GM18909 (cell line): ENCODE data around the gene GATD1.

Source experiments
- ATAC-seq: cut with Tn5 transposase; IDR thresholded peaks from one replicate; pipeline ENCODE4 v1.9.1; 2021; ENCODE audit warnings: mild to moderate bottlenecking; ENCODE audit not compliant: unreplicated experiment, poor library complexity

Gene GATD1

GRCh38 chr11:777288-778255 is at the start of gene GATD1:
TSS of gene GATD1 (minus strand) at chr11:777487. CDS start at chr11:777462, 25 bp downstream.
- peak; percentile 82 for ATAC-seq

GRCh38 chr11:826836-827145 is 49.5 kb upstream of the GATD1 start:
- ATAC-seq, result no peak

GRCh38 chr11:826227-826621 is 48.9 kb upstream of the GATD1 start:
- no peak for ATAC-seq

GRCh38 chr11:825366-826226 is 48.3 kb upstream of the GATD1 start:
- ATAC-seq, result no peak

GRCh38 chr11:824942-825341 is 47.7 kb upstream of the GATD1 start:
- ATAC-seq, result no peak

- no peak for ATAC-seq
Measured at GRCh38 chr11:824292-824880, 47.1 kb upstream of the GATD1 start.

- no peak for ATAC-seq
Measured at GRCh38 chr11:823441-824291, 46.4 kb upstream of the GATD1 start.

GRCh38 chr11:821512-822371 is 44.5 kb upstream of the GATD1 start:
- ATAC-seq, result no peak

GRCh38 chr11:820655-821511 is 43.6 kb upstream of the GATD1 start:
- no peak for ATAC-seq

GRCh38 chr11:819943-820649 is 42.8 kb upstream of the GATD1 start:
- ATAC-seq, result peak; percentile 67

GRCh38 chr11:819129-819931 is 42.0 kb upstream of the GATD1 start:
- ATAC-seq, result peak; percentile 70

GRCh38 chr11:818396-819128 is 41.3 kb upstream of the GATD1 start, which contains the start of gene PNPLA2:
TSS of gene PNPLA2 (plus strand) at chr11:818914. CDS start at chr11:819719, 805 bp downstream.
- ATAC-seq, result peak; percentile 4

- no peak for ATAC-seq
Measured at GRCh38 chr11:816433-816779, 39.1 kb upstream of the GATD1 start.

- ATAC-seq, result no peak
Measured at GRCh38 chr11:815675-816432, 38.6 kb upstream of the GATD1 start.

GRCh38 chr11:813456-814096 is 36.3 kb upstream of the GATD1 start:
- no peak for ATAC-seq
